Neural crest cell (in vitro differentiated cells): ENCODE measurements around the gene AKR7A2. TPM values are rescaled to one million over a fixed set of nuclear protein-coding genes. Genes with fewer than 3 reads are reported as not detected.

Experiments used
- DNase-seq: peaks from one replicate; pipeline ENCODE4 v3.0.0; 2021; ENCODE audit warnings: low read depth, mixed read lengths, low spot score
- H3K27ac Mint-ChIP-seq: one replicate; pipeline ENCODE4 v1.8.0; 2021; ENCODE audit warnings: mild to moderate bottlenecking, mixed read lengths; ENCODE audit not compliant: unreplicated experiment
- H3K27me3 Mint-ChIP-seq: 2 replicates; pipeline ENCODE4 v1.8.0; 2021; ENCODE audit warnings: low read depth, mild to moderate bottlenecking, mixed read lengths
- H3K36me3 Mint-ChIP-seq: 2 replicates; pipeline ENCODE4 v1.8.0; 2021; ENCODE audit warnings: low read depth, mild to moderate bottlenecking, mixed read lengths
- H3K4me1 Mint-ChIP-seq: 2 replicates; pipeline ENCODE4 v1.8.0; 2021; ENCODE audit warnings: mixed read lengths
- H3K4me3 Mint-ChIP-seq: one replicate; pipeline ENCODE4 v1.8.0; 2021; ENCODE audit warnings: mild to moderate bottlenecking, mixed read lengths
- H3K9me3 Mint-ChIP-seq: 2 replicates; pipeline ENCODE4 v1.8.0; 2021; ENCODE audit warnings: mixed read lengths
- CTCF ChIP-seq: fragments of 200-600 bp; sonication (generic); conservative IDR thresholded peaks from 2 replicates; pipeline ENCODE4 v1.5.0; 2021; ENCODE audit warnings: antibody characterized with exemption, mild to moderate bottlenecking
- total RNA-seq: library from RNA; stranded (reverse); gene quantifications from 2 replicates; pipeline ENCODE4 v1.2.1, GENCODE V29; 2021

AKR7A2 gene
- total RNA-seq, 1 donor from 2014 or later: 75.7 TPM

GRCh38 chr1:19312782-19313635, 1.1 kb upstream of the AKR7A2 start:
- no peaks in the 10 kb centered on the region for H3K9me3 Mint-ChIP-seq
- H3K4me3 Mint-ChIP-seq: peak overlapping the region; percentile 83
- H3K27ac Mint-ChIP-seq: peak overlapping the region; percentile 90
- peaks cover 40% of the 10 kb centered on the region for H3K4me1 Mint-ChIP-seq
- TF ChIP-seq CTCF: no peak
- DNase-seq: no peak
- peaks cover 3% of the 10 kb centered on the region for H3K36me3 Mint-ChIP-seq
- H3K27me3 Mint-ChIP-seq: no peaks in the 10 kb centered on the region

- H3K36me3 Mint-ChIP-seq: peaks cover 3% of the 10 kb centered on the region
- peak overlapping the region; percentile 93 for H3K4me3 Mint-ChIP-seq
- DNase-seq: no peak
- H3K4me1 Mint-ChIP-seq: peaks cover 40% of the 10 kb centered on the region
- no peak for TF ChIP-seq CTCF
- no peaks in the 10 kb centered on the region for H3K9me3 Mint-ChIP-seq
- H3K27me3 Mint-ChIP-seq: no peaks in the 10 kb centered on the region
- peak overlapping the region; percentile 46 for H3K27ac Mint-ChIP-seq
Observed at GRCh38 chr1:19311503-19311930, 427 bp downstream of the AKR7A2 start.

- Mint-ChIP-seq H3K36me3 (peaks cover 3% of the 10 kb centered on the region), H3K4me3 (peak overlapping the region; percentile 93), H3K4me1 (peaks cover 38% of the 10 kb centered on the region), H3K27me3 (no peaks in the 10 kb centered on the region), H3K9me3 (no peaks in the 10 kb centered on the region), H3K27ac (peak overlapping the region; percentile 46)
- no peak for DNase-seq
- TF ChIP-seq CTCF: no peak
Observed at GRCh38 chr1:19310720-19311502, 1.0 kb downstream of the AKR7A2 start.

- no peak for TF ChIP-seq CTCF
- no peak for DNase-seq
- Mint-ChIP-seq H3K9me3 (no peaks in the 10 kb centered on the region), H3K4me3 (peak overlapping the region; percentile 93), H3K27me3 (no peaks in the 10 kb centered on the region), H3K36me3 (peaks cover 7% of the 10 kb centered on the region), H3K27ac (no peak overlapping the region), H3K4me1 (peaks cover 35% of the 10 kb centered on the region)
Observed at GRCh38 chr1:19310061-19310460, 1.9 kb downstream of the AKR7A2 start.

GRCh38 chr1:19309123-19309813, 2.7 kb downstream of the AKR7A2 start:
- no peaks in the 10 kb centered on the region for H3K9me3 Mint-ChIP-seq
- no peak for DNase-seq
- no peaks in the 10 kb centered on the region for H3K27me3 Mint-ChIP-seq
- H3K4me1 Mint-ChIP-seq: peaks cover 35% of the 10 kb centered on the region
- no peak overlapping the region for H3K27ac Mint-ChIP-seq
- peak overlapping the region; percentile 78 for H3K4me3 Mint-ChIP-seq
- H3K36me3 Mint-ChIP-seq: peaks cover 9% of the 10 kb centered on the region
- no peak for TF ChIP-seq CTCF
